Fibroblast of lung (primary cell): ENCODE data around the gene OGG1.

ENCODE experiments used
- EZH2 ChIP-seq: IDR thresholded peaks from 2 replicates; pipeline ENCODE4 v1.5.1; 2012; ENCODE audit warnings: low read length, control low read depth, mild to moderate bottlenecking; ENCODE audit errors: missing control alignments
- TF ChIP-seq, protein P1 (sequence below), 2 donors: IDR thresholded peaks in 1 of 2; conservative IDR thresholded peaks in 1 of 2; 1 replicate in 1 of 2; 2 replicates in 1 of 2; pipeline ENCODE4 v1.5.1; 2011 to 2012; ENCODE audit warnings: low read length in 2 of 2, control low read depth in 1 of 2, inconsistent platforms in 1 of 2, low read depth in 1 of 2, mild to moderate bottlenecking in 1 of 2

DNA sequence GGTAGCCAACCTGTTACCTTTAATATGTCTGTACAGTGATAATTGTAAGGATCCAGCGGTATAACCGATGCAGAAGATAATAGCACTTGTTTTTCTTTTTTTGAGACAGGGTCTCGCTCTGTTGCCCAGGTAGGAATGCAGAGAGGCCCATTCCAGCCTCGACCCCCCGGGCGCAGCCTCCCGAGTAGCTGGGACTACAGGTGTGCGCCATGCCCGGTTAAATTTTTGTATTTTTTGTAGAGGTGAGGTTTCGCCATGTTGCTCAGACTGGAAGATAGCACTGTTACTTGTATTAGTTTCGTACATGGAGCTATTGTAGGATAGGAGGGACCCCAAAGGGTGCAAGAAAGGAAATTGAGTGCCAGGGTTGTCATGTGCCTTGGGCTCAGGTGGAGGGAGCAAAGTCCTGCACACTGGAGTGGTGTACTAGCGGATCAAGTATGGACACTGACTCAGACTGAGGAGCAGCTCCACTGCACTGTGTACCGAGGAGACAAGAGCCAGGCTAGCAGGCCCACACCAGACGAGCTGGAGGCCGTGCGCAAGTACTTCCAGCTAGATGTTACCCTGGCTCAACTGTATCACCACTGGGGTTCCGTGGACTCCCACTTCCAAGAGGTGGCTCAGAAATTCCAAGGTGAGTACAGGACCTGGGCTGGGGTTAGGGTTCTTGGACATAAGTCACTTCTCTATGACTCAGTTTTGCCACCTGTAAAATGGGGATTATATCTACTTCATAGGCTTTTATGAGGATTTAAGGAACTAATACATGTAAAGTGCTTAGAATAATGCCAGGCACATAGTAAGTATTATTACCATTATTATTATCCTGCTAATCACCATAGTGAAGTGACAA, 1.0 kb downstream of the OGG1 start:
- TF ChIP-seq EZH2, result no peak
- TF ChIP-seq, protein P1, sequence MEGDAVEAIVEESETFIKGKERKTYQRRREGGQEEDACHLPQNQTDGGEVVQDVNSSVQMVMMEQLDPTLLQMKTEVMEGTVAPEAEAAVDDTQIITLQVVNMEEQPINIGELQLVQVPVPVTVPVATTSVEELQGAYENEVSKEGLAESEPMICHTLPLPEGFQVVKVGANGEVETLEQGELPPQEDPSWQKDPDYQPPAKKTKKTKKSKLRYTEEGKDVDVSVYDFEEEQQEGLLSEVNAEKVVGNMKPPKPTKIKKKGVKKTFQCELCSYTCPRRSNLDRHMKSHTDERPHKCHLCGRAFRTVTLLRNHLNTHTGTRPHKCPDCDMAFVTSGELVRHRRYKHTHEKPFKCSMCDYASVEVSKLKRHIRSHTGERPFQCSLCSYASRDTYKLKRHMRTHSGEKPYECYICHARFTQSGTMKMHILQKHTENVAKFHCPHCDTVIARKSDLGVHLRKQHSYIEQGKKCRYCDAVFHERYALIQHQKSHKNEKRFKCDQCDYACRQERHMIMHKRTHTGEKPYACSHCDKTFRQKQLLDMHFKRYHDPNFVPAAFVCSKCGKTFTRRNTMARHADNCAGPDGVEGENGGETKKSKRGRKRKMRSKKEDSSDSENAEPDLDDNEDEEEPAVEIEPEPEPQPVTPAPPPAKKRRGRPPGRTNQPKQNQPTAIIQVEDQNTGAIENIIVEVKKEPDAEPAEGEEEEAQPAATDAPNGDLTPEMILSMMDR (conservative IDR thresholded peaks at IDR 0.05 in 1 of 2, IDR thresholded peaks at IDR 0.05 in 1 of 2; ENCODE audit: low read depth in 1 of 2, low read length in 2 of 2), result no peak
